NCI-H82 (cell line): Measurements from ENCODE around the gene MYO16.
A peak's percentile ranks its signal among the peaks of the same experiment; 100 is the strongest.

Experiments used
- DNase-seq: peaks from one replicate; lab custom pipeline; 2025; lab: John Stamatoyannopoulos, UW

The MYO16 gene

GRCh38 chr13:109154546-109154945 is 525.1 kb downstream of the MYO16 start:
- DNase-seq, result no peak

GRCh38 chr13:109154966-109155761 is 525.8 kb downstream of the MYO16 start:
- DNase-seq, result no peak

- DNase-seq, result no peak
These were observed 526.9 kb downstream of the MYO16 start for GRCh38 chr13:109156181-109156935.

GRCh38 chr13:109157275-109157674 is 527.9 kb downstream of the MYO16 start:
- DNase-seq, result no peak

GRCh38 chr13:109158383-109158782 is 529.0 kb downstream of the MYO16 start:
- no peak for DNase-seq

- no peak for DNase-seq
These were observed 530.4 kb downstream of the MYO16 start for GRCh38 chr13:109159650-109160309.

- DNase-seq, result no peak
These were observed 530.9 kb downstream of the MYO16 start for GRCh38 chr13:109160357-109160756.

GRCh38 chr13:109160887-109161669 is 531.7 kb downstream of the MYO16 start:
- DNase-seq, result no peak

- DNase-seq, result no peak
These were observed 533.0 kb downstream of the MYO16 start for GRCh38 chr13:109162248-109163036.

GRCh38 chr13:109163037-109163379 is 533.6 kb downstream of the MYO16 start:
- DNase-seq, result no peak

GRCh38 chr13:109165417-109165904 is 536.0 kb downstream of the MYO16 start:
- DNase-seq, result no peak

- no peak for DNase-seq
These were observed 537.4 kb downstream of the MYO16 start for GRCh38 chr13:109166804-109167203.

- no peak for DNase-seq
These were observed 542.7 kb downstream of the MYO16 start for GRCh38 chr13:109172136-109172535.

- no peak for DNase-seq
These were observed 546.3 kb downstream of the MYO16 start for GRCh38 chr13:109175666-109176065.

GRCh38 chr13:109180905-109181425 is 551.6 kb downstream of the MYO16 start:
- DNase-seq, result no peak

GRCh38 chr13:109182777-109183465 is 553.5 kb downstream of the MYO16 start:
- no peak for DNase-seq

GRCh38 chr13:109191413-109191812 is 562.0 kb downstream of the MYO16 start:
- DNase-seq, result no peak

GRCh38 chr13:109192306-109192705 is 562.9 kb downstream of the MYO16 start:
- no peak for DNase-seq

GRCh38 chr13:109196948-109197347 is 567.5 kb downstream of the MYO16 start:
- peak; percentile 58 for DNase-seq

GRCh38 chr13:109198585-109198984 is 569.2 kb downstream of the MYO16 start:
- no peak for DNase-seq
